Omental fat pad (tissue), 4 donors: Measurements from ENCODE around the gene AMOTL2. TPM values are rescaled to one million over a fixed set of nuclear protein-coding genes. Genes with fewer than 3 reads are reported as not detected.

Experiments
- ATAC-seq: fragments of 150-250 bp; one replicate; pipeline ENCODE4 v1.9.1; 2016; ENCODE audit warnings: mild to moderate bottlenecking, moderate library complexity; ENCODE audit not compliant: low FRiP score
- DNase-seq: peaks from one replicate; pipeline ENCODE4 v3.0.0-alpha.2; 2019; ENCODE audit warnings: low spot score
- CTCF ChIP-seq, 3 donors: fragments of 450-650 bp; IDR thresholded peaks; one replicate each; pipeline ENCODE4 v1.5.1; 2016 to 2017; ENCODE audit warnings: antibody characterized with exemption in 3 of 3, mild to moderate bottlenecking in 3 of 3, moderate library complexity in 2 of 3
- total RNA-seq, 4 donors: library from RNA; depleted of rRNA; stranded (reverse); fragments of >200 nt; gene quantifications; one replicate each; pipeline ENCODE4 v1.1.0, GENCODE V29; 2016

Gene AMOTL2
- total RNA-seq, 4 donors from 2014 or later = 99.0 to 201 (median 158) TPM

- no peak for TF ChIP-seq CTCF (IDR thresholded peaks at IDR 0.05)
- DNase-seq (no peak), ATAC-seq (no peak)
Measured at GRCh38 chr3:134345202-134345601, 29.0 kb downstream of the AMOTL2 start.

GRCh38 chr3:134344560-134344959 lies 29.7 kb downstream of the AMOTL2 start:
- TF ChIP-seq CTCF (IDR thresholded peaks at IDR 0.05) = no peak
- DNase-seq (no peak), ATAC-seq (no peak)

- no peak for ATAC-seq
- peak; percentile 15 for DNase-seq
- no peak for TF ChIP-seq CTCF (IDR thresholded peaks at IDR 0.05)
Measured at GRCh38 chr3:134342259-134342658, 32.0 kb downstream of the AMOTL2 start.

GRCh38 chr3:134341389-134341788 lies 32.9 kb downstream of the AMOTL2 start:
- ATAC-seq = no peak
- no peak for TF ChIP-seq CTCF (IDR thresholded peaks at IDR 0.05)
- no peak for DNase-seq

GRCh38 chr3:134340982-134341365 lies 33.3 kb downstream of the AMOTL2 start:
- ATAC-seq (no peak), DNase-seq (no peak)
- no peak for TF ChIP-seq CTCF (IDR thresholded peaks at IDR 0.05)

GRCh38 chr3:134340362-134340981 lies 33.8 kb downstream of the AMOTL2 start:
- TF ChIP-seq CTCF (IDR thresholded peaks at IDR 0.05) = no peak
- DNase-seq (no peak), ATAC-seq (peak; percentile 79)

- ATAC-seq (no peak), DNase-seq (no peak)
- TF ChIP-seq CTCF (IDR thresholded peaks at IDR 0.05) = no peak
Measured at GRCh38 chr3:134339913-134340312, 34.3 kb downstream of the AMOTL2 start.
